ENCODE data around the gene TNFAIP3.
"Not testable (repeated sequence)": the region's sequence is repeated elsewhere in the genome, so short reads cannot be mapped to it uniquely, and the experiment has no call there.

DNA sequence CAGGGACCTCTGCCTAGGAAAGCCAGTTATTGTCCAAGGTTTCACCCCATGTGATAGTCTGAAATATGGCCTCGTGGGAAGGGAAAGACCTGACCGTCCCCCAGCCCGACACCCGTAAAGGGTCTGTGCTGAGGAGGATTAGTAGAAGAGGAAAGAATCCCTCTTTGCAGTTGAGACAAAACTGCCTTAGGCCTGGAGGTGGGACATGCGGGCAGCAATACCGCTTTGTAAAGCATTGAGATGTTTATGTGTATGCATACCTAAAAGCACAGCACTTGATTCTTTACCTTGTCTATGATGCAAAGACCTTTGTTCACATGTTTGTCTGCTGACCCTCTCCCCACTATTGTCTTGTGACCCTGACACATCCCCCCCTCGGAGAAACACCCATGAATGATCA is 22.3 kb upstream of the TNFAIP3 start:
- not testable (repeated sequence) for TF ChIP-seq POLR2A (IDR thresholded peaks at IDR 0.05; ENCODE audit: low read length); GATA1 (IDR thresholded peaks at IDR 0.05; ENCODE audit: low read depth, low read length)

Data from erythroblast (primary cell).